Measurements from ENCODE around the gene CDH4.

The CDH4 gene

GRCh38 chr20:61548069-61548468, 296.0 kb downstream of the CDH4 start:
- Mint-ChIP-seq H3K36me3 (ENCODE audit: low read depth) (no peaks in the 10 kb centered on the region), H3K4me3 (no peak overlapping the region), H3K9me3 (peaks cover 8% of the 10 kb centered on the region), H3K27me3 (no peaks in the 10 kb centered on the region), H3K27ac (no peak overlapping the region), H3K4me1 (ENCODE audit: low read depth) (no peaks in the 10 kb centered on the region)
- intact Hi-C loops (cut with micrococcal nuclease): no loop called here

- no peaks in the 10 kb centered on the region for H3K4me1 Mint-ChIP-seq (ENCODE audit: low read depth)
- H3K36me3 Mint-ChIP-seq (ENCODE audit: low read depth): no peaks in the 10 kb centered on the region
- H3K27ac Mint-ChIP-seq: no peak overlapping the region
- H3K9me3 Mint-ChIP-seq: peaks cover 20% of the 10 kb centered on the region
- intact Hi-C loops (cut with micrococcal nuclease): no loop called here
- no peak overlapping the region for H3K4me3 Mint-ChIP-seq
- no peaks in the 10 kb centered on the region for H3K27me3 Mint-ChIP-seq
Observed at GRCh38 chr20:61549865-61550264, 297.8 kb downstream of the CDH4 start.

DNA sequence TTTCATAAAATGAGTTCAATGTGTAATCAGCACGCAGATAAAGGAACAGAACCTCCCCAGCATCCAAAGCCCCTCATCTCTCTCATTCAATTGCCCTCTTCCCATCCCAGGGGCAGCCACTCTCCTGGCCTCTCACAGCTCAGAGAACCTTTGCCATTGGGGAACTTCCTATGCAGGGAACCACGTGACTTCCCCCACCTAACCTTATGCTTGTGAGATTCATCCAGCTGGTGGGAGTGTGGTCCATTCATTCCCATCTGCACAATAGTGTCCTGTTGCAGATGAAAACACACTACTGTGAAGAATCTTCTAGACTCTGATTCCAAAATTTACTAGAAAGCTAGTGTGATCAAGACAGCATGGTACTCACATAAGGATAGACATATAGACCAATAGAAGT, 299.3 kb downstream of the CDH4 start:
- Mint-ChIP-seq H3K4me1 (ENCODE audit: low read depth) (no peaks in the 10 kb centered on the region), H3K4me3 (no peak overlapping the region), H3K9me3 (peaks cover 18% of the 10 kb centered on the region), H3K27me3 (no peaks in the 10 kb centered on the region), H3K36me3 (ENCODE audit: low read depth) (no peaks in the 10 kb centered on the region), H3K27ac (no peak overlapping the region)
- intact Hi-C loops (cut with micrococcal nuclease): no loop called here

GRCh38 chr20:61554617-61555016, 302.6 kb downstream of the CDH4 start:
- Mint-ChIP-seq H3K4me1 (ENCODE audit: low read depth) (no peaks in the 10 kb centered on the region), H3K36me3 (ENCODE audit: low read depth) (no peaks in the 10 kb centered on the region), H3K27ac (no peak overlapping the region), H3K27me3 (no peaks in the 10 kb centered on the region), H3K4me3 (no peak overlapping the region), H3K9me3 (peaks cover 18% of the 10 kb centered on the region)
- intact Hi-C loops (cut with micrococcal nuclease): no loop called here

- intact Hi-C loops (cut with micrococcal nuclease): no loop called here
- no peak overlapping the region for H3K27ac Mint-ChIP-seq
- H3K27me3 Mint-ChIP-seq: no peaks in the 10 kb centered on the region
- H3K4me1 Mint-ChIP-seq (ENCODE audit: low read depth): no peaks in the 10 kb centered on the region
- no peaks in the 10 kb centered on the region for H3K36me3 Mint-ChIP-seq (ENCODE audit: low read depth)
- H3K4me3 Mint-ChIP-seq: no peak overlapping the region
- H3K9me3 Mint-ChIP-seq: peaks cover 18% of the 10 kb centered on the region
Observed at GRCh38 chr20:61555566-61555965, 303.5 kb downstream of the CDH4 start.

DNA sequence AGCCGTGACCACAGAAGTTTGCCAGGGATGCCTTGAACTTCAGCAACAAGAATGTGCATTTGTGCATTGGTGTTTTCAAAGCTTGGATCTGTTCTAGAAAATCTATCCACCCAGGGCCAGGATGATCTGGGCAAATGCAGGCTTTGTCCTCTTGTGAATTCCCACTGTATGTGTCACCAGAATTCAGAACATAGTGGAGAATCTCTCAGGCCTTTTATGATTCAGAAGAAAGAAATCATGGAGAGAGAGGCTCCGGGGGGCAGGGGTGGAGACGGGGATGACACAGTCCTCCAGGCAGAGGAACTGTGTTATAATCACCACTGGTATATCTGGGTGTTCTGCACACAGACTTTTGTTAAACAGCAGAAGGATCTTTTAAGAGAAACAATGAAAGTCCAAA, 304.1 kb downstream of the CDH4 start:
- no peak overlapping the region for H3K4me3 Mint-ChIP-seq
- no peaks in the 10 kb centered on the region for H3K36me3 Mint-ChIP-seq (ENCODE audit: low read depth)
- H3K27me3 Mint-ChIP-seq: no peaks in the 10 kb centered on the region
- peaks cover 18% of the 10 kb centered on the region for H3K9me3 Mint-ChIP-seq
- no peak overlapping the region for H3K27ac Mint-ChIP-seq
- H3K4me1 Mint-ChIP-seq (ENCODE audit: low read depth): no peaks in the 10 kb centered on the region
- intact Hi-C loops (cut with micrococcal nuclease): no loop called here

DNA sequence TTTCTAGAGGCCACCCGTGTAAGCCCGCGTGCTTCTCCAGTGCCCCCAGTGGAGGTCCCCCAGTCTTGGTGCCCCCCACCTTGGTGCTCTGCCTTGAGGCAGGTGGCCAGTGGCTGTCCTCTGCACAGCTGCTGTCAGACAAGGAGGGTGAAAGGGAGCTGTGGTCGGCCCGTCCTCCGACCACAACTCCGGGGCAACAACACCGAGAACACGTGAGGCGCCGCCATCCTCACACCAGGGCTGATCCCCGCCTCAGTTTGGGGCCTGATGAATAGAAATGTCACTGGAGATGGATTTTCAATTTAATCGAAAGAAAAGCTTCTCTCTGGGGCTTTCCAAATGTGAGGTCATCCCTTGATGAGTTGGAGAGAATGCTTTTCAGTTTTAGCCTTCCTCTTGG, 304.6 kb downstream of the CDH4 start:
- Mint-ChIP-seq H3K4me3 (no peak overlapping the region), H3K36me3 (ENCODE audit: low read depth) (no peaks in the 10 kb centered on the region), H3K27me3 (no peaks in the 10 kb centered on the region), H3K4me1 (ENCODE audit: low read depth) (no peaks in the 10 kb centered on the region), H3K27ac (no peak overlapping the region), H3K9me3 (peaks cover 18% of the 10 kb centered on the region)
- intact Hi-C loops (cut with micrococcal nuclease): no loop called here

GRCh38 chr20:61557621-61558020, 305.6 kb downstream of the CDH4 start:
- Mint-ChIP-seq H3K27me3 (no peaks in the 10 kb centered on the region), H3K4me1 (ENCODE audit: low read depth) (no peaks in the 10 kb centered on the region), H3K36me3 (ENCODE audit: low read depth) (no peaks in the 10 kb centered on the region), H3K9me3 (peaks cover 18% of the 10 kb centered on the region), H3K27ac (no peak overlapping the region), H3K4me3 (no peak overlapping the region)
- intact Hi-C loops (cut with micrococcal nuclease): no loop called here

DNA sequence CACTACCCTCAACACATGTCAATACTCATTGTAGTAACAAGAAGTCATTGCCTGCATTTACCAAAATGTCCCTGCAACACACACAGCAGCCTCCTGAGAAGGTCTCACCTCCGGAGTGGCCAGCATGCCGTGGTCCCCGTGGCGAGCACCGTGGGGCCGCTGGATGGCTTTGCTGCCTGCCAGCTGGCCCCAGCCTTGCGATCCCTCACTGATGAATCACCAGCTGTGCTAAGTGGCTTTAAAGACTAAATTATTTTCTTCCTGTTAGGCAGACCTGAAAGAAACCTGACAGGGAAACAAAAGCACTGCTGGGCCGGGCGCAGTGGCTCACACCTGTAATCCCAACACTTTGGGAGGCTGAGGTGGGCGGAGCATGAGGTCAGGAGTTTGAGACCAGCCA, 306.7 kb downstream of the CDH4 start:
- no peaks in the 10 kb centered on the region for H3K36me3 Mint-ChIP-seq (ENCODE audit: low read depth)
- H3K4me3 Mint-ChIP-seq: no peak overlapping the region
- no peaks in the 10 kb centered on the region for H3K4me1 Mint-ChIP-seq (ENCODE audit: low read depth)
- H3K9me3 Mint-ChIP-seq: peaks cover 12% of the 10 kb centered on the region
- intact Hi-C loops (cut with micrococcal nuclease): no loop called here
- H3K27me3 Mint-ChIP-seq: no peaks in the 10 kb centered on the region
- H3K27ac Mint-ChIP-seq: no peak overlapping the region

- intact Hi-C loops (cut with micrococcal nuclease): no loop called here
- Mint-ChIP-seq H3K36me3 (ENCODE audit: low read depth) (no peaks in the 10 kb centered on the region), H3K9me3 (peaks cover 7% of the 10 kb centered on the region), H3K4me3 (no peak overlapping the region), H3K27me3 (no peaks in the 10 kb centered on the region), H3K4me1 (ENCODE audit: low read depth) (no peaks in the 10 kb centered on the region), H3K27ac (no peak overlapping the region)
Observed at GRCh38 chr20:61559706-61560315, 307.8 kb downstream of the CDH4 start.

GRCh38 chr20:61560361-61560853, 308.3 kb downstream of the CDH4 start:
- Mint-ChIP-seq H3K4me3 (no peak overlapping the region), H3K27me3 (no peaks in the 10 kb centered on the region), H3K27ac (no peak overlapping the region), H3K4me1 (ENCODE audit: low read depth) (no peaks in the 10 kb centered on the region), H3K36me3 (ENCODE audit: low read depth) (no peaks in the 10 kb centered on the region), H3K9me3 (peaks cover under 1% of the 10 kb centered on the region)
- intact Hi-C loops (cut with micrococcal nuclease): no loop called here

DNA sequence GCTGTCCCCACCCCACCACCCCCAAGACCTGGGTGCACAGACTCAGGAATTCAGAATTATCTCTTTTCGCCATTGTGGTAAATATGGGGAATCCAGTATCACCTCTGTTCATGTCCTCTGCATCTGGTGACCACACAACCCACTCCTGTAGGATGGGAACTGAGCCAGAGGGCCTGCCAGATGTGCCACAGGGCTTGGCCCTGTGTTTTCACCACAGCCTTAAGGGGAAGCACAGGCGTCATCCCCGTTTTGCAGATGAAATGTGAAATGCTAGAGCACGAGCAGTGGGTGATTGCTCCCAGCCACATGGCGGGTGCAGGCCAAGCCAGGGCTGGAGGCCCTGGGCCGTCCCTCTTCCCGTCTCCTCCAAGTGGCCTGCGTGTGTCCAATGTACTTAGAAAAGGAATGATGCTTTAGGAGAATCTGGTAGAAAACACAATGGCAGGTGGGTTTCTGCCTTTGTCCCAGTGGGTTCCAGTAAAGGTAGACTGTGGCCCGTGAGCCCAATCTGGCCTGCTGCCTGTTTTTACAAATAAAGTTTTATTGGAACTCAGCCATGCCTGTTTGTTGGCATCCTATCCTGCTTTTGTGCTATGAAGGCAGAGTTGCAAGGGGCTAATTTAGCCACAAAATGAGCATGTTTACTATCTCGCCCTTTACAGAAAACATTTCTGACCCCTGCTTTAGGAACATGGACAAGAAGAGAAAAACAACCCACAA, 309.2 kb downstream of the CDH4 start:
- intact Hi-C loops (cut with micrococcal nuclease): no loop called here
- Mint-ChIP-seq H3K27ac (no peak overlapping the region), H3K27me3 (no peaks in the 10 kb centered on the region)

GRCh38 chr20:61562491-61562890, 310.4 kb downstream of the CDH4 start:
- H3K4me1 Mint-ChIP-seq (ENCODE audit: low read depth): no peaks in the 10 kb centered on the region
- H3K27ac Mint-ChIP-seq: no peak overlapping the region
- H3K27me3 Mint-ChIP-seq: no peaks in the 10 kb centered on the region
- H3K36me3 Mint-ChIP-seq (ENCODE audit: low read depth): no peaks in the 10 kb centered on the region
- intact Hi-C loops (cut with micrococcal nuclease): no loop called here
- H3K4me3 Mint-ChIP-seq: no peak overlapping the region
- no peaks in the 10 kb centered on the region for H3K9me3 Mint-ChIP-seq

More for the DNA sequence above, 309.2 kb downstream of the CDH4 start:
- H3K4me1 Mint-ChIP-seq (ENCODE audit: low read depth): no peaks in the 10 kb centered on the region
- H3K36me3 Mint-ChIP-seq (ENCODE audit: low read depth): no peaks in the 10 kb centered on the region
- H3K9me3 Mint-ChIP-seq: no peaks in the 10 kb centered on the region
- no peak overlapping the region for H3K4me3 Mint-ChIP-seq

DNA sequence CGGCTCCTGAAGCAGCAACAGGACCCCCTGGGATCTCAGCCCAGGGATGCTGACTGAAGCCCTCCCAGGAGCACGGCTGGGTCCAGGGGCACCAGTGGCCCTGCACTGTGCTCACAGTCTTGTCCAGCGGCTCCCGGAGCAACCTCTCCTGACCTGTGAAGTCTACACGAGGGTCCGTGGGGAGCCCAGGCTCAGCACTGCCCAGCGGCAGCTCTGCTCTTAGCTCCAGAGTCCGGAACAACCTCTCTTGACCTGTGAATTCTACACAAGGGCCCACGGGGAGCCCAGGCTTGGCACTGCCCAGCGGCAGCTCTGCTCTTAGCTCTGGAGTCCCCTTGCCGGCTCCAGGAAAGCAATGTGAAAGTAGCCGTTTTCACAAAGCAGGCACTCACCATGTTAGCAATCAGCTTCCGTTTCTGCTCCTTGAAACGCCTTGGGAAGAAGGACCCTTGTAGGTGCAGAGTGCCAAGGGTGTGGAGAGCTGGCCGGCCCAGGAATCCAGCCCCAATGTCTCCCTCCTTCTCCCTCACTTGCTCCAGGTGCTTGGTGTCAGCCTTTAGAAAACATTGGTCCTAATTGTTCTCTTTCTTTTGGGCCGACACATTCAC, 310.9 kb downstream of the CDH4 start:
- Mint-ChIP-seq H3K4me1 (ENCODE audit: low read depth) (no peaks in the 10 kb centered on the region), H3K27me3 (no peaks in the 10 kb centered on the region), H3K4me3 (no peak overlapping the region), H3K9me3 (no peaks in the 10 kb centered on the region), H3K36me3 (ENCODE audit: low read depth) (no peaks in the 10 kb centered on the region), H3K27ac (no peak overlapping the region)
- intact Hi-C loops (cut with micrococcal nuclease): no loop called here

Data from dendritic cell treated with granulocyte-macrophage colony-stimulating factor and Interleukin-4, amounts not matched to agents 40 ng/mL and 50 ng/mL, for 4 days (primary cell).